WTC11 (cell line): ENCODE measurements around the gene TCF7L1. TPM values are rescaled to one million over a fixed set of nuclear protein-coding genes. Genes with fewer than 3 reads are reported as not detected.

Experiments used
- ATAC-seq: fragments of 200-7000 bp; cut with Tn5 transposase; 2 replicates; pipeline ENCODE4 v1.10.0; 2021; ENCODE audit warnings: mild to moderate bottlenecking, moderate library complexity
- CTCF ChIA-PET: fragments of 300-600 bp; sonication (Branson Sonifier 250); formaldehyde crosslinking; loops from one replicate; lab custom pipeline; 2021; ENCODE audit warnings: antibody characterized with exemption; lab: Charles Lee
- POLR2A ChIA-PET: fragments of 350-600 bp; sonication (Branson Sonifier 250); formaldehyde crosslinking; loops from one replicate; lab custom pipeline; 2021; ENCODE audit warnings: antibody characterized with exemption; lab: Charles Lee
- DNase-seq: peaks from one replicate; pipeline ENCODE4 v3.0.0; 2021; ENCODE audit warnings: low spot score
- H3K27ac Mint-ChIP-seq: 2 replicates; pipeline ENCODE4 v1.8.0; 2021; ENCODE audit warnings: mixed read lengths
- H3K27me3 Mint-ChIP-seq: 2 replicates; pipeline ENCODE4 v1.8.0; 2021; ENCODE audit warnings: low read depth, mild to moderate bottlenecking, moderate library complexity, mixed read lengths
- H3K36me3 Mint-ChIP-seq: 2 replicates; pipeline ENCODE4 v1.8.0; 2021; ENCODE audit warnings: mixed read lengths
- H3K4me1 Mint-ChIP-seq: 2 replicates; pipeline ENCODE4 v1.8.0; 2022; ENCODE audit warnings: mixed read lengths
- H3K4me3 Mint-ChIP-seq: 2 replicates; pipeline ENCODE4 v1.8.0; 2021; ENCODE audit warnings: mild to moderate bottlenecking, moderate library complexity, mixed read lengths
- H3K9me3 Mint-ChIP-seq: 2 replicates; pipeline ENCODE4 v1.8.0; 2021; ENCODE audit warnings: mixed read lengths
- FOXJ3 ChIP-seq: sonication (generic); formaldehyde crosslinking; IDR thresholded peaks from 2 replicates; pipeline ENCODE4 v1.9.0; 2021; ENCODE audit warnings: missing genetic modification reagents, mild to moderate bottlenecking, borderline replicate concordance
- GABPB1 ChIP-seq: sonication (generic); formaldehyde crosslinking; IDR thresholded peaks from 2 replicates; pipeline ENCODE4 v1.8.1; 2023; ENCODE audit warnings: mild to moderate bottlenecking, missing genetic modification reagents
- GRHL2 ChIP-seq: fragments of 250-450 bp; sonication (Bioruptor Pico); IDR thresholded peaks from 2 replicates; pipeline ENCODE4 v1.8.0; 2022; ENCODE audit warnings: mild to moderate bottlenecking, moderate library complexity; ENCODE audit not compliant: insufficient replicate concordance, severe bottlenecking
- JAZF1 ChIP-seq: fragments of 250-450 bp; sonication (Bioruptor Pico); IDR thresholded peaks from 2 replicates; pipeline ENCODE4 v1.9.0; 2021; ENCODE audit warnings: moderate library complexity, mild to moderate bottlenecking, inconsistent platforms
- JUN ChIP-seq: sonication (generic); formaldehyde crosslinking; IDR thresholded peaks from 2 replicates; pipeline ENCODE4 v1.8.0; 2023; ENCODE audit warnings: mild to moderate bottlenecking, missing genetic modification reagents
- MXD4 ChIP-seq: fragments of 250-450 bp; sonication (Bioruptor Pico); IDR thresholded peaks from 2 replicates; pipeline ENCODE4 v1.8.0; 2021; ENCODE audit warnings: mild to moderate bottlenecking, moderate library complexity, borderline replicate concordance
- NFATC4 ChIP-seq: fragments of 250-450 bp; sonication (Bioruptor Pico); IDR thresholded peaks from 2 replicates; pipeline ENCODE4 v1.9.0; 2021; ENCODE audit warnings: mild to moderate bottlenecking
- NFYB ChIP-seq: sonication (generic); formaldehyde crosslinking; conservative IDR thresholded peaks from 2 replicates; pipeline ENCODE4 v1.8.0; 2022; ENCODE audit warnings: low read depth, missing genetic modification reagents
- NR1H2 ChIP-seq: sonication (generic); formaldehyde crosslinking; IDR thresholded peaks from 2 replicates; pipeline ENCODE4 v1.9.0; 2021; ENCODE audit warnings: mild to moderate bottlenecking, moderate library complexity, missing genetic modification reagents
- NR2C2 ChIP-seq: sonication (generic); formaldehyde crosslinking; IDR thresholded peaks from 2 replicates; pipeline ENCODE4 v1.8.0; 2022; ENCODE audit warnings: mild to moderate bottlenecking, missing genetic modification reagents
- SMAD4 ChIP-seq: sonication (generic); formaldehyde crosslinking; IDR thresholded peaks from 2 replicates; pipeline ENCODE4 v1.8.0; 2022; ENCODE audit warnings: mild to moderate bottlenecking, missing genetic modification reagents
- TEAD4 ChIP-seq: sonication (generic); formaldehyde crosslinking; IDR thresholded peaks from 2 replicates; pipeline ENCODE4 v1.8.0; 2022; ENCODE audit warnings: mild to moderate bottlenecking, missing genetic modification reagents
- ZNF219 ChIP-seq: sonication (generic); formaldehyde crosslinking; IDR thresholded peaks from 2 replicates; pipeline ENCODE4 v1.8.0; 2023; ENCODE audit warnings: missing genetic modification reagents, mild to moderate bottlenecking, borderline replicate concordance
- total RNA-seq: library from RNA; stranded (reverse); gene quantifications from 3 replicates; pipeline ENCODE4 v1.2.3, GENCODE V29; 2021
- TF ChIP-seq, protein P1 (sequence below): sonication (generic); formaldehyde crosslinking; IDR thresholded peaks from 2 replicates; pipeline ENCODE4 v1.8.1; 2023; ENCODE audit warnings: mild to moderate bottlenecking, missing genetic modification reagents, moderate library complexity
- TF ChIP-seq, protein P2 (sequence below): fragments of 250-450 bp; sonication (Bioruptor Pico); conservative IDR thresholded peaks from 2 replicates; pipeline ENCODE4 v1.9.0; 2021; ENCODE audit warnings: mild to moderate bottlenecking
- TF ChIP-seq, protein P3 (sequence below): sonication (generic); formaldehyde crosslinking; conservative IDR thresholded peaks from 2 replicates; pipeline ENCODE4 v1.8.1; 2023; ENCODE audit warnings: mild to moderate bottlenecking, low read depth, missing genetic modification reagents, moderate library complexity
- TF ChIP-seq, protein P4 (sequence below): sonication (generic); formaldehyde crosslinking; IDR thresholded peaks from 2 replicates; pipeline ENCODE4 v1.8.1; 2023; ENCODE audit warnings: mild to moderate bottlenecking, missing genetic modification reagents, borderline replicate concordance
- TF ChIP-seq, protein P5 (sequence below): sonication (generic); formaldehyde crosslinking; IDR thresholded peaks from 2 replicates; pipeline ENCODE4 v1.8.0; 2022; ENCODE audit warnings: mild to moderate bottlenecking, missing genetic modification reagents
- TF ChIP-seq, protein P6 (sequence below): sonication (generic); formaldehyde crosslinking; IDR thresholded peaks from 2 replicates; pipeline ENCODE4 v1.8.1; 2023; ENCODE audit warnings: mild to moderate bottlenecking, missing genetic modification reagents

Gene TCF7L1
- total RNA-seq, 1 experiment from 2014 or later: 104 TPM

DNA sequence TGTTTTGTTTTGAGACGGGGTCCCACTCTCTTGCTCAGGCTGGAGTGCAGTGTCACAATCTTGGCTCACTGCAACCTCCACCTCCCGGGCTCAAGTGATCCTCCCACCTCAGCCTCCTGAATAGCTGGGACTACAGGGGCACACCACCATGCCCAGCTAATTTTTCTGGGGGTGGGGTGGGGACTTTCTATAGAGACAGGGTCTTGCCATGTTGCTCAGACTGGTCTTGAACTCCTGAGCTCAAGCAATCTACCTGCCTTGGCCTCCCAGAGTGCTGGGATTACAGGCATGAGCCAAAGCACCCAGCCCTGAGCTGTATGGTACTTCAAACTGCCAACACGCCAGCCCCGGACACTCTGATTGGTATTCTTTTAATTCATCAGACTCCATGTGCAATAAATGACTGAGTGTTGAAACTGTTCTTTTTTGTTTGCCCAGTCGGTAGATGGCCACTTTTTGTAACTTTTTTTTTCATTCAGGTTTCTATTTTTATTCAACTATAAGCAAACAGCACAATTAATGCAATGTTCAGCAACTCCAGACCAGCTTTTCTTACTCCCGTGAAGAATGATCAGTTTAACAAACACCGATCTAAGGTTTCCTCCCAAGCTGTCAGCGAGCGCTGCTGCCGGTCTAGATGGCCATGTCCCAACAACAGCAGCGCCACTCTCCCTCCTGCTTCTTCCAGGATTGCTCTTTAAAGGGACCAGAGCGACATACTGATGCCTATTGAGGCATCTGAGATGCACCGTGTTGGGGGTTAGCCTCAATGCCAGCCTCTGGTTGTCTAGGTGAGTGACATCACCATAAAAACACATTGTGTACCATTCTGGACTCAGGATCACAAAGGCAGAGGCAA is 207.1 kb downstream of the TCF7L1 start:
- no peak overlapping the region for H3K4me3 Mint-ChIP-seq
- ATAC-seq (no peak), DNase-seq (no peak)
- H3K4me1 Mint-ChIP-seq: peaks cover 17% of the 10 kb centered on the region
- peaks cover 2% of the 10 kb centered on the region for H3K27me3 Mint-ChIP-seq
- CTCF ChIA-PET: interaction anchor here (0.8 to 1.7 kb wide), 3 partner anchors 40 to 273 kb away, joined by 5 to 6 read pairs (median 5); no protein-coding TSS in a partner anchor
- TF ChIP-seq, protein P1, sequence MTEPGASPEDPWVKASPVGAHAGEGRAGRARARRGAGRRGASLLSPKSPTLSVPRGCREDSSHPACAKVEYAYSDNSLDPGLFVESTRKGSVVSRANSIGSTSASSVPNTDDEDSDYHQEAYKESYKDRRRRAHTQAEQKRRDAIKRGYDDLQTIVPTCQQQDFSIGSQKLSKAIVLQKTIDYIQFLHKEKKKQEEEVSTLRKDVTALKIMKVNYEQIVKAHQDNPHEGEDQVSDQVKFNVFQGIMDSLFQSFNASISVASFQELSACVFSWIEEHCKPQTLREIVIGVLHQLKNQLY (CRISPR knock-in tag): no peak
- TF ChIP-seq FOXJ3: no peak
- TF ChIP-seq, protein P2, sequence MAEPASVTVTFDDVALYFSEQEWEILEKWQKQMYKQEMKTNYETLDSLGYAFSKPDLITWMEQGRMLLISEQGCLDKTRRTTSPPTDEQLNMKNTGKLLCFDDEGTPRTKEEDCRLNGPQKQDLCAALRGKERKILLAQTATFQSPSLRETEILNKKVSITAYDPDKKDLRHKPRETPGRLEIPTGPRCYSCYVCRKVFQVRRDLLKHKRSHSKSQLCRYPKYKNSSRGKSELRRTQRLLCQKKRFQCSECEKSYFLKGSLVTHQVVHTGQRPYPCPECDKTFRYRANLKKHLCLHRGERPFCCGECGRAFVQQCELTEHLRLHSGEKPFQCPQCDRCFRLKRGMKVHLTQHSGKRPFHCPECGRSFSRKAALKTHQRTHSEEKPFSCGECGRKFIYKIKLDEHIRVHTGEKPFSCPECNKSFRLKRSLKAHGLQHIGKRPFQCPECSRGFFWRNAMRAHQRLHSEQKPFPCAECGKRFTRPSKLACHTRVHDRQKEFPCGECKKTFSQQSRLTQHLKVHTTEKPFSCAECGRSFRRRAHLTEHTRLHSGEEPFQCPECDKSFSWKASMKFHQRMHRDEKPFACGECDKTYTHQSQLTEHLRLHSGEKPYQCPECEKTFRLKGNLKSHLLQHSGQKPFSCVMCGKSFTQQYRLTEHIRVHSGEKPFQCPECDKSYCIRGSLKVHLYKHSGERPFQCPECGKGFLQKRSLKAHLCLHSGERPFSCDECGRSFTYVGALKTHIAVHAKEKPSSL (CRISPR knock-in tag): no peak
- TF ChIP-seq, all 79 proteins: peak for 0
- Mint-ChIP-seq H3K9me3 (peaks cover 2% of the 10 kb centered on the region; the same call in 1 of the 2 replicates), H3K36me3 (peaks cover 5% of the 10 kb centered on the region; the same call in 1 of the 2 replicates), H3K27ac (no peak overlapping the region; the same call in 1 of the 2 replicates)
- POLR2A ChIA-PET: no interaction called here

DNA sequence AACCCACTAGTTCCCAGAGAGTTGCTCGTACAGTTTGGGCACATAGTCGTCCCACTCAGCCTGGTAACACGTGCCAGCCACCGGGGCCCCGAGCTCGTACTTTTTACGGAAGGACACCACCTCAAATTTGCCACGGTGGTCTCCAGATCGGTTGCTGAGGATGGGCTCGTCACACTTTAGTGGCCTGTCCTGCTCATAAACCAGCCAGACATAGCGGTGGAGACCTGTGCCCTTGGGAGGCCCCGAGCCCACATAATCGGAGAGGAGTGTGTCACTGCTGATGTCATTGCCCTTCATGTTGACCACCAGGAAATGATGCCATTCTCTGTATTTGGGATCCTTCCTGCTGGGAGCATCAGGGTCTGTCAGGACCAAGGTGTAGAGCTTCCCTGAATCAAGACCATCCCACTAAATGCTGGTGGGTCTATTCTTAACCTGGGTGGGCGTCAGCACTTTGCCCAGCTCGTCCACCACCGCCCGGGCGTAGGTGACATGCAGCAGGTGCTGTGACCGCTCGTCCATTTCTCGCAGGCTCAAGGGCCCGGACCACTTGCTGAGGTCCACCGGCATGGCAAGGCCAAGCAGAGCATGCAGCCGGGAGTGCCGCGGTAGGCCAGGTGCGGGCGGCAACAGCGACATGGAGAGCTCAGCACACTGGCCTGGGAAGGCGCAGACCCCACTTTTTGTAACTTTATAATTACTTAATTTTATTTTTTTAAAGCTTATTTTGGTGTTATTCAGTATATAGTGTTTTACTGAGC is 208.3 kb downstream of the TCF7L1 start:
- Mint-ChIP-seq H3K27ac (no peak overlapping the region), H3K4me1 (peaks cover 17% of the 10 kb centered on the region), H3K4me3 (no peak overlapping the region), H3K36me3 (peaks cover 5% of the 10 kb centered on the region; the same call in 1 of the 2 replicates), H3K27me3 (peaks cover 2% of the 10 kb centered on the region), H3K9me3 (no peaks in the 10 kb centered on the region)
- ChIA-PET POLR2A (no interaction called here), CTCF (no interaction called here)
- no peak for ATAC-seq
- DNase-seq: no peak
- TF ChIP-seq TEAD4 (CRISPR knock-in tag) (no peak), MXD4 (CRISPR knock-in tag) (no peak), GRHL2 (no peak), ZNF219 (CRISPR knock-in tag) (no peak), NFYB (CRISPR knock-in tag) (no peak), GABPB1 (no peak), JAZF1 (no peak)
- TF ChIP-seq, protein P3, sequence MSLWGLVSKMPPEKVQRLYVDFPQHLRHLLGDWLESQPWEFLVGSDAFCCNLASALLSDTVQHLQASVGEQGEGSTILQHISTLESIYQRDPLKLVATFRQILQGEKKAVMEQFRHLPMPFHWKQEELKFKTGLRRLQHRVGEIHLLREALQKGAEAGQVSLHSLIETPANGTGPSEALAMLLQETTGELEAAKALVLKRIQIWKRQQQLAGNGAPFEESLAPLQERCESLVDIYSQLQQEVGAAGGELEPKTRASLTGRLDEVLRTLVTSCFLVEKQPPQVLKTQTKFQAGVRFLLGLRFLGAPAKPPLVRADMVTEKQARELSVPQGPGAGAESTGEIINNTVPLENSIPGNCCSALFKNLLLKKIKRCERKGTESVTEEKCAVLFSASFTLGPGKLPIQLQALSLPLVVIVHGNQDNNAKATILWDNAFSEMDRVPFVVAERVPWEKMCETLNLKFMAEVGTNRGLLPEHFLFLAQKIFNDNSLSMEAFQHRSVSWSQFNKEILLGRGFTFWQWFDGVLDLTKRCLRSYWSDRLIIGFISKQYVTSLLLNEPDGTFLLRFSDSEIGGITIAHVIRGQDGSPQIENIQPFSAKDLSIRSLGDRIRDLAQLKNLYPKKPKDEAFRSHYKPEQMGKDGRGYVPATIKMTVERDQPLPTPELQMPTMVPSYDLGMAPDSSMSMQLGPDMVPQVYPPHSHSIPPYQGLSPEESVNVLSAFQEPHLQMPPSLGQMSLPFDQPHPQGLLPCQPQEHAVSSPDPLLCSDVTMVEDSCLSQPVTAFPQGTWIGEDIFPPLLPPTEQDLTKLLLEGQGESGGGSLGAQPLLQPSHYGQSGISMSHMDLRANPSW: no peak

DNA sequence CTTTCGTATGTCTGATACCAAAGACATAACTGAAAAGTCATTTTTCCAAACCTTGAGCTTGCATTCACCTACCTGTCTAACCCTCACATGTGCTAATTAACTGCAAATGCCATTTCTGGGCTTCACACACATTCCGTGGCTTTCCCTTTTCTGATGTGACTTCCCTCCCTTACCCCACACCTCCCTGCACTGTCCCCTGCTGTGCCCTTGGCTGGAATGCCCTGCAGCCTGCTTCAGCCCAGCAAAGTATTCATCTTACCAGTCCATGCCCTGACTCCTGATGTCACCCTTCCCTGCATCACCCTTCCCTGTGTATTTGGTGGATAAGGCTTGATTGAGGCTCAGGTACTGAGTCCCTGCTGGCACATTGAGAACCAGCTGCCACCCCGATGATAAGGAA is 209.0 kb downstream of the TCF7L1 start:
- ChIA-PET CTCF (no interaction called here), POLR2A (no interaction called here)
- H3K27ac Mint-ChIP-seq: no peak overlapping the region
- ATAC-seq: 0 out of 2 replicates have a peak, but pooled peaks have one; percentile 17
- H3K36me3 Mint-ChIP-seq: peaks cover 5% of the 10 kb centered on the region; the same call in 1 of the 2 replicates
- H3K9me3 Mint-ChIP-seq: no peaks in the 10 kb centered on the region
- no peak for DNase-seq
- H3K27me3 Mint-ChIP-seq: peaks cover 2% of the 10 kb centered on the region
- TF ChIP-seq NR1H2 (CRISPR knock-in tag) (no peak), NFATC4 (CRISPR knock-in tag) (no peak), SMAD4 (no peak), JUN (CRISPR knock-in tag) (no peak), NR2C2 (no peak)
- TF ChIP-seq, protein P4, sequence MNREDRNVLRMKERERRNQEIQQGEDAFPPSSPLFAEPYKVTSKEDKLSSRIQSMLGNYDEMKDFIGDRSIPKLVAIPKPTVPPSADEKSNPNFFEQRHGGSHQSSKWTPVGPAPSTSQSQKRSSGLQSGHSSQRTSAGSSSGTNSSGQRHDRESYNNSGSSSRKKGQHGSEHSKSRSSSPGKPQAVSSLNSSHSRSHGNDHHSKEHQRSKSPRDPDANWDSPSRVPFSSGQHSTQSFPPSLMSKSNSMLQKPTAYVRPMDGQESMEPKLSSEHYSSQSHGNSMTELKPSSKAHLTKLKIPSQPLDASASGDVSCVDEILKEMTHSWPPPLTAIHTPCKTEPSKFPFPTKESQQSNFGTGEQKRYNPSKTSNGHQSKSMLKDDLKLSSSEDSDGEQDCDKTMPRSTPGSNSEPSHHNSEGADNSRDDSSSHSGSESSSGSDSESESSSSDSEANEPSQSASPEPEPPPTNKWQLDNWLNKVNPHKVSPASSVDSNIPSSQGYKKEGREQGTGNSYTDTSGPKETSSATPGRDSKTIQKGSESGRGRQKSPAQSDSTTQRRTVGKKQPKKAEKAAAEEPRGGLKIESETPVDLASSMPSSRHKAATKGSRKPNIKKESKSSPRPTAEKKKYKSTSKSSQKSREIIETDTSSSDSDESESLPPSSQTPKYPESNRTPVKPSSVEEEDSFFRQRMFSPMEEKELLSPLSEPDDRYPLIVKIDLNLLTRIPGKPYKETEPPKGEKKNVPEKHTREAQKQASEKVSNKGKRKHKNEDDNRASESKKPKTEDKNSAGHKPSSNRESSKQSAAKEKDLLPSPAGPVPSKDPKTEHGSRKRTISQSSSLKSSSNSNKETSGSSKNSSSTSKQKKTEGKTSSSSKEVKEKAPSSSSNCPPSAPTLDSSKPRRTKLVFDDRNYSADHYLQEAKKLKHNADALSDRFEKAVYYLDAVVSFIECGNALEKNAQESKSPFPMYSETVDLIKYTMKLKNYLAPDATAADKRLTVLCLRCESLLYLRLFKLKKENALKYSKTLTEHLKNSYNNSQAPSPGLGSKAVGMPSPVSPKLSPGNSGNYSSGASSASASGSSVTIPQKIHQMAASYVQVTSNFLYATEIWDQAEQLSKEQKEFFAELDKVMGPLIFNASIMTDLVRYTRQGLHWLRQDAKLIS (CRISPR knock-in tag): no peak
- TF ChIP-seq, protein P5, sequence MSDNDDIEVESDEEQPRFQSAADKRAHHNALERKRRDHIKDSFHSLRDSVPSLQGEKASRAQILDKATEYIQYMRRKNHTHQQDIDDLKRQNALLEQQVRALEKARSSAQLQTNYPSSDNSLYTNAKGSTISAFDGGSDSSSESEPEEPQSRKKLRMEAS: no peak
- TF ChIP-seq, protein P6, sequence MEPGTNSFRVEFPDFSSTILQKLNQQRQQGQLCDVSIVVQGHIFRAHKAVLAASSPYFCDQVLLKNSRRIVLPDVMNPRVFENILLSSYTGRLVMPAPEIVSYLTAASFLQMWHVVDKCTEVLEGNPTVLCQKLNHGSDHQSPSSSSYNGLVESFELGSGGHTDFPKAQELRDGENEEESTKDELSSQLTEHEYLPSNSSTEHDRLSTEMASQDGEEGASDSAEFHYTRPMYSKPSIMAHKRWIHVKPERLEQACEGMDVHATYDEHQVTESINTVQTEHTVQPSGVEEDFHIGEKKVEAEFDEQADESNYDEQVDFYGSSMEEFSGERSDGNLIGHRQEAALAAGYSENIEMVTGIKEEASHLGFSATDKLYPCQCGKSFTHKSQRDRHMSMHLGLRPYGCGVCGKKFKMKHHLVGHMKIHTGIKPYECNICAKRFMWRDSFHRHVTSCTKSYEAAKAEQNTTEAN (CRISPR knock-in tag): no peak
- TF ChIP-seq, all 79 proteins: peak for 0
- H3K4me3 Mint-ChIP-seq: no peak overlapping the region
- H3K4me1 Mint-ChIP-seq: peaks cover 17% of the 10 kb centered on the region
